Thyroid gland (tissue), 4 donors: ENCODE measurements around the gene BRIP1.

ENCODE experiments used
- CTCF ChIP-seq, 6 experiments: fragments of 200-600 bp in 3 of 6; fragments of 450-650 bp in 3 of 6; sonication (generic) in 3 of 6; IDR thresholded peaks; one replicate each; pipeline ENCODE4 v1.5.1; 2016 to 2019; ENCODE audit warnings: antibody characterized with exemption in 6 of 6, mild to moderate bottlenecking in 2 of 6, inconsistent platforms in 1 of 6, moderate library complexity in 1 of 6
- POLR2A ChIP-seq, 2 donors: fragments of 450-650 bp; IDR thresholded peaks; one replicate each; pipeline ENCODE4 v1.6.1; 2017; ENCODE audit warnings: antibody characterized with exemption in 2 of 2, mild to moderate bottlenecking in 2 of 2, moderate library complexity in 1 of 2

- no peak for TF ChIP-seq CTCF (IDR thresholded peaks at IDR 0.05)
- no peak for TF ChIP-seq POLR2A (IDR thresholded peaks at IDR 0.05)
These were observed 45.1 kb upstream of the BRIP1 start for GRCh38 chr17:61908292-61909037.
